Heart left ventricle (tissue), 16 donors: ENCODE results near the gene MUCL3. TPM values are rescaled to one million over a fixed set of nuclear protein-coding genes. Genes with fewer than 3 reads are reported as not detected.

Experiments used
- ATAC-seq, 4 donors: fragments of 200-7000 bp; cut with Tn5 transposase; one replicate each; pipeline ENCODE4 v1.9.1; 2020 to 2022; ENCODE audit warnings: moderate library complexity in 4 of 4, mild to moderate bottlenecking in 3 of 4, moderate number of reproducible peaks in 1 of 4
- DNase-seq, 5 donors: peaks; one replicate each; pipeline ENCODE4 v3.0.0-alpha.2; 2020
- H3K27ac ChIP-seq, 12 donors: fragments of 200-600 bp; sonication (generic) in 4 of 12; one replicate each; pipeline versions ENCODE4 v1.5.0 to v1.8.0; 2016 to 2022; ENCODE audit warnings: mild to moderate bottlenecking in 2 of 12
- H3K27me3 ChIP-seq, 9 donors: fragments of 200-600 bp; sonication (generic) in 2 of 9; one replicate each; pipeline versions ENCODE4 v1.5.1 to v1.8.0; 2016 to 2022; ENCODE audit warnings: mild to moderate bottlenecking in 3 of 9
- H3K36me3 ChIP-seq, 9 donors: fragments of 200-600 bp; sonication (generic) in 2 of 9; one replicate each; pipeline versions ENCODE4 v1.5.0 to v1.8.0; 2018 to 2022; ENCODE audit warnings: mild to moderate bottlenecking in 2 of 9
- H3K4me1 ChIP-seq, 12 donors: fragments of 200-600 bp; sonication (generic) in 4 of 12; one replicate each; pipeline versions ENCODE4 v1.5.0 to v1.8.0; 2016 to 2022; ENCODE audit warnings: mild to moderate bottlenecking in 3 of 12
- H3K4me3 ChIP-seq, 12 donors: fragments of 200-600 bp; sonication (generic) in 4 of 12; one replicate each; pipeline versions ENCODE4 v1.5.0 to v1.8.0; 2017 to 2022; ENCODE audit warnings: mild to moderate bottlenecking in 9 of 12, moderate library complexity in 4 of 12
- H3K9me3 ChIP-seq, 12 donors: fragments of 200-600 bp; sonication (generic) in 4 of 12; one replicate each; pipeline versions ENCODE4 v1.5.0 to v1.8.0; 2016 to 2022; ENCODE audit warnings: mild to moderate bottlenecking in 1 of 12
- CTCF ChIP-seq, 12 donors: fragments of 200-600 bp; sonication (generic) in 4 of 12; IDR thresholded peaks; one replicate each; pipeline versions ENCODE4 v1.5.0 to v1.8.0; 2018 to 2022; ENCODE audit warnings: antibody characterized with exemption in 12 of 12, mild to moderate bottlenecking in 5 of 12
- POLR2A ChIP-seq, 2 donors: fragments of 450-650 bp; IDR thresholded peaks; one replicate each; pipeline ENCODE4 v1.6.1; 2017; ENCODE audit warnings: antibody characterized with exemption in 2 of 2, mild to moderate bottlenecking in 2 of 2, moderate library complexity in 2 of 2
- WGBS, 4 donors: extraction: QIAGEN DNeasy Blood & Tissue Kit in 2 of 4; methylation state at CpG; one replicate each; pipeline versions ENCODE4 v1.1.5 to v1.1.7; 2013 to 2018; 5-methylcytosine and 5-hydroxymethylcytosine counted together
- intact Hi-C, 10 donors: fragments of 100-400 bp; cut with DNase I; formaldehyde crosslinking; loops; one replicate each; pipeline versions ENCODE4 v1.11.1 to v1.14.2; 2022
- polyA plus RNA-seq, 2 donors: library from polyadenylated mRNA; stranded (reverse); fragments of 200-250 nt; gene quantifications; one replicate each; pipeline ENCODE4 v1.2.3, GENCODE V29; 2013
- total RNA-seq, 9 donors: library from RNA; depleted of rRNA in 2 of 9; stranded (reverse); fragments of >200 nt in 2 of 9; fragmentation: NEBNext Ultra II Directional in 3 of 9; extraction: Animal tissue kit (Norgen Biotek cat#: 25700) in 3 of 9; gene quantifications; one replicate each; pipeline versions ENCODE4 v1.1.0 to v1.2.4, GENCODE V29; 2016 to 2023
- donor health status: ischemic (EF 13 %, LVEDD 7.1; RV severe dilation, severe dysfunction).
- donor health status: healthy with polysubstance abuse.
- donor health status: DM: no; HTN: yes; CAD: no.
- donor health status: DM: no; HTN: no; CAD: no.
- donor health status: ischemic (EF 25% LVEDD 6.9; RV normal size, moderate dysfunction).
- donor health status: ischemic (EF 25% LVEDD 5.7; RV mildly dilated, moderate dysfunction).
- donor health status: healthy.
- donor health status: DM: yes; HTN: yes; CAD: no.
- donor health status: ischemic (EF 35%, LVEDD 5.7; RV mildly dilated, moderate dysfunction).
- donor health status: nonischemic (EF 11% LVEDD 7.7; RV severe dilation, severe dysfunction).
- donor health status: DM: yes; HTN: yes; CAD: no.
- donor health status: PGD.
- donor health status: ischemic (EF 29% LVEDD 5.4; RV normal size, mild dysfunction).
- donor health status: nonischemic (EF 23%, LVEDD 6.1; RV moderate dilation, normal function).

MUCL3 gene
- total and polyA plus RNA-seq, 11 donors = 0.03 to 0.11 TPM; not detected in 9

GRCh38 chr6:30942338-30943060 is 1.7 kb downstream of the MUCL3 start:
- Histone ChIP-seq H3K9me3 (no peaks in the 10 kb centered on the region), H3K36me3 (no peaks in the 10 kb centered on the region), H3K27me3 (peaks cover 0 to 10% (median 0%) of the 10 kb centered on the region in 9 donors), H3K4me3 (no peak overlapping the region), H3K27ac (no peak overlapping the region), H3K4me1 (peaks cover 0 to 10% (median 4%) of the 10 kb centered on the region in 12 donors)
- TF ChIP-seq CTCF (IDR thresholded peaks at IDR 0.05) (peak in 8 of 12 donors; percentile 23 to 53 (median 36)), POLR2A (IDR thresholded peaks at IDR 0.05) (no peak)
- ATAC-seq = peak; percentile 64 to 90 (median 82)
- DNase-seq = peak in 4 of 5 donors; percentile 62 to 82 (median 72)
- WGBS, 4 donors = 11 to 19% (median 15%) methylated on average over 15 of the region's 15 CpGs
- intact Hi-C loops = loop anchor here in 1 of 10 donors (10.0 kb wide), 1 partner anchor 62 kb away; no protein-coding TSS in a partner anchor

GRCh38 chr6:30944051-30944450 is 3.3 kb downstream of the MUCL3 start:
- 86 to 95% (median 91%) methylated on average over 4 of the region's 4 CpGs for WGBS, 4 donors
- H3K36me3 ChIP-seq = no peaks in the 10 kb centered on the region
- no peak overlapping the region for H3K27ac ChIP-seq
- intact Hi-C loops = loop anchor here in 1 of 10 donors (10.0 kb wide), 1 partner anchor 61 kb away; no protein-coding TSS in a partner anchor
- no peaks in the 10 kb centered on the region for H3K9me3 ChIP-seq
- H3K4me3 ChIP-seq = no peak overlapping the region
- DNase-seq = no peak
- H3K4me1 ChIP-seq = peaks cover 0 to 10% (median 4%) of the 10 kb centered on the region in 12 donors
- ATAC-seq = no peak
- H3K27me3 ChIP-seq = peaks cover 0 to 7% (median 0%) of the 10 kb centered on the region in 9 donors
- TF ChIP-seq CTCF (IDR thresholded peaks at IDR 0.05) = no peak
- TF ChIP-seq POLR2A (IDR thresholded peaks at IDR 0.05) = no peak

DNA sequence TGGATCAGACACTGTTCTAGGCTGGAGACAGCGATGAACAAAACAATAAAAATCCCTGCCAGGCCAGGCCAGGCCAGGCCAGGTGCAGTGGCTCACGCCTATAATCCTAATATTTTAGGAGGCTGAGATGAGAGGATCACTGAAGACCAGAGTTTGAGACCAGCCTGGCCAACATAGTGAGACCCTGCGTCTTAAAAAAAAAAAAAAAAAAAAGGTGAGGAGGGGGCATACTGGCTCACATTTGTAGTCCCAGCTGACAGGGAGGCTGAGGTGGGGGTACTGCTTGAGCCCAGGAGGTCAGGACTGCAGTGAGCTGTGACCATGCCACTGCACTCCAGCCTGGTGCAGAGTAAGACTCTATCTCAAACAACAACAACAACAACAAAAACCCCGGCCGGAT is 4.5 kb downstream of the MUCL3 start:
- TF ChIP-seq CTCF (IDR thresholded peaks at IDR 0.05) (no peak), POLR2A (IDR thresholded peaks at IDR 0.05) (no peak)
- Histone ChIP-seq H3K36me3 (no peaks in the 10 kb centered on the region), H3K27me3 (peaks cover 0 to 7% (median 0%) of the 10 kb centered on the region in 9 donors), H3K27ac (no peak overlapping the region), H3K4me3 (no peak overlapping the region), H3K9me3 (no peaks in the 10 kb centered on the region), H3K4me1 (peaks cover 0 to 10% (median 4%) of the 10 kb centered on the region in 12 donors)
- ATAC-seq = no peak
- intact Hi-C loops = loop anchor here in 1 of 10 donors (10.0 kb wide), 1 partner anchor 60 kb away; no protein-coding TSS in a partner anchor
- WGBS, 4 donors = 85 to 92% (median 88%) methylated on average over 5 of the region's 5 CpGs
- DNase-seq = no peak

DNA sequence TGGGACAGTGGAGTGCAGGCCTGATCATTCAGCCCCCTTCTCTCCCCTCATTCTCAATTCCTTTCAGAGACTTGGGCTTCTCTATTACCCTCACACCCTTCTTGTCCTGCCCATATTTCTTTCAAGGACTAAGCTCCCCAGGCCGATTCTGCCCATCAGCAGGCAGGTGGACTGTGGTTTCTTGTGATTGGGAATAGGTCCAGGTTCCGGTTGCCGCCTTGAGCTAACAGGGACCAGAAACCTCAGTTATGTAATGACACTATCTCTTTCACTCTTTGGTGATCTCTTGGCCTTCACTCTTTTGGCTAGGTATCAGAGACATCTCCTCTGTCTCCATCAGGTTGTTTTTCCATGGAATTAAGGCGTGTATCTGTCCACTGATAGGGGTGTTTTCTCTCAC is 6.5 kb downstream of the MUCL3 start:
- TF ChIP-seq POLR2A (IDR thresholded peaks at IDR 0.05) = no peak
- intact Hi-C loops = loop anchor here in 1 of 10 donors (10.0 kb wide), 1 partner anchor 58 kb away; no protein-coding TSS in a partner anchor
- H3K27ac ChIP-seq = no peak overlapping the region
- no peaks in the 10 kb centered on the region for H3K36me3 ChIP-seq
- ATAC-seq (no peak), DNase-seq (no peak)
- H3K4me3 ChIP-seq = no peak overlapping the region
- H3K27me3 ChIP-seq = peaks cover 0 to 13% (median 0%) of the 10 kb centered on the region in 9 donors
- peaks cover 0 to 8% (median 4%) of the 10 kb centered on the region in 12 donors for H3K4me1 ChIP-seq
- WGBS, 4 donors = 82 to 88% (median 84%) methylated on average over 4 of the region's 4 CpGs
- no peaks in the 10 kb centered on the region for H3K9me3 ChIP-seq
